ENCODE results near the gene PRR20D.

Gene PRR20D

DNA sequence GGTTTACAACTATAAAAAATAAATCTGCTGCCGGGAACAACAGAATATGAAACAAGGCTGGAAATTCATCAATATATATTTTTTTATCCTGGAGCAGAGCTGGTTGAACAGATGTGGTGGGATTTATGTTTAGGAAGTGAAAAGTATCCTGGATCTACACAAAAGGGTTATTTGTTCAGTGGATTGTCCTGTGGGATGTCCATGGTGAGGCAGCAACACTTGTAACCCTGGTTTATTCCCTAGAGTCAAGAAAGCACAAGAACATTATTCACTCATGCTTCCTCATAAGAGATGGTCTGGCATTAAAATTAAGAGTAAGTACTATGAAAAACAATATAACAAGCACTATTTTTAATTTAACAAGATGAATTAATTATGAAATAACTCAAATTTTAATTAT is 52.6 kb downstream of the PRR20D start:
- Mint-ChIP-seq H3K9me3 (peaks cover 16% of the 10 kb centered on the region), H3K4me1 (ENCODE audit: low read depth) (no peaks in the 10 kb centered on the region), H3K4me3 (no peak overlapping the region), H3K36me3 (ENCODE audit: low read depth) (no peaks in the 10 kb centered on the region), H3K27ac (no peak overlapping the region), H3K27me3 (ENCODE audit: low read depth) (no peaks in the 10 kb centered on the region)
- DNase-seq (ENCODE audit: low spot score), result no peak

Measured in T-helper 2 cell treated with Interferon-gamma antibody and Interleukin-4, amounts not matched to agents 5 μg/mL and 100 μg/mL, for 36 hours (primary cell).